Neuronal stem cell (in vitro differentiated cells): ENCODE data around the gene NXN.

Experiments
- DNase-seq: peaks from one replicate; pipeline ENCODE4 v3.0.0-alpha.2; 2013; ENCODE audit warnings: low spot score
- H2AFZ ChIP-seq: one replicate; pipeline ENCODE4 v1.6.1; 2013; ENCODE audit warnings: mild to moderate bottlenecking, low read length, inconsistent platforms
- H2AK5ac ChIP-seq: 2 replicates; pipeline ENCODE4 v1.6.1; 2013; ENCODE audit warnings: low read depth, mild to moderate bottlenecking, inconsistent platforms, low read length, moderate library complexity, mixed read lengths
- H2BK120ac ChIP-seq: 2 replicates; pipeline ENCODE4 v1.6.1; 2013; ENCODE audit warnings: low read depth, mild to moderate bottlenecking, inconsistent platforms, low read length, moderate library complexity, mixed read lengths
- H2BK12ac ChIP-seq: one replicate; pipeline ENCODE4 v1.6.1; 2013; ENCODE audit warnings: low read length, inconsistent platforms
- H2BK15ac ChIP-seq: 2 replicates; pipeline ENCODE4 v1.6.1; 2013; ENCODE audit warnings: mild to moderate bottlenecking, low read length, inconsistent platforms, mixed read lengths
- H2BK5ac ChIP-seq: one replicate; pipeline ENCODE4 v1.6.1; 2013; ENCODE audit warnings: inconsistent platforms, mild to moderate bottlenecking, low read length, moderate library complexity
- H3K14ac ChIP-seq: one replicate; pipeline ENCODE4 v1.6.1; 2013; ENCODE audit warnings: low read length, inconsistent platforms
- H3K18ac ChIP-seq: 2 replicates; pipeline ENCODE4 v1.6.1; 2013; ENCODE audit warnings: low read length, inconsistent platforms
- H3K23ac ChIP-seq: 2 replicates; pipeline ENCODE4 v1.6.1; 2013; ENCODE audit warnings: low read depth, mild to moderate bottlenecking, mixed read lengths, low read length, inconsistent platforms; ENCODE audit not compliant: poor library complexity
- H3K27ac ChIP-seq: replicated peaks from 3 replicates; pipeline ENCODE4 v1.5.1; 2013; ENCODE audit warnings: low read length, inconsistent platforms
- H3K27me3 ChIP-seq, 3 experiments: 2 replicates each; pipeline ENCODE4 v1.6.1; 2013; ENCODE audit warnings: low read length in 3 of 3, mild to moderate bottlenecking in 2 of 3, inconsistent platforms in 1 of 3, low read depth in 1 of 3, mixed read lengths in 1 of 3, moderate library complexity in 1 of 3; ENCODE audit not compliant: control insufficient read depth in 3 of 3, insufficient read depth in 3 of 3
- H3K36me3 ChIP-seq, 2 donors: replicated peaks in 1 of 2; 2 replicates each; pipeline ENCODE4 v1.6.1; 2013; ENCODE audit warnings: low read length in 2 of 2; ENCODE audit not compliant: control insufficient read depth in 2 of 2, insufficient read depth in 2 of 2
- H3K4ac ChIP-seq: 2 replicates; pipeline ENCODE4 v1.6.1; 2013; ENCODE audit warnings: inconsistent platforms, mild to moderate bottlenecking, low read length, moderate library complexity
- H3K4me1 ChIP-seq, 2 donors: 1 replicate in 1 of 2; 2 replicates in 1 of 2; pipeline ENCODE4 v1.6.1; 2013; ENCODE audit warnings: low read length in 2 of 2, low read depth in 1 of 2; ENCODE audit not compliant: control insufficient read depth in 2 of 2, insufficient read depth in 1 of 2
- H3K4me2 ChIP-seq: one replicate; pipeline ENCODE4 v1.6.1; 2013; ENCODE audit warnings: mild to moderate bottlenecking, low read length, inconsistent platforms; ENCODE audit not compliant: insufficient read depth, poor library complexity, severe bottlenecking
- H3K4me3 ChIP-seq, 2 donors: 2 replicates each; pipeline ENCODE4 v1.5.1; 2013; ENCODE audit warnings: low read length in 2 of 2, mild to moderate bottlenecking in 2 of 2, inconsistent platforms in 1 of 2, moderate library complexity in 1 of 2
- H3K79me1 ChIP-seq: one replicate; pipeline ENCODE4 v1.6.1; 2013; ENCODE audit warnings: low read depth, mild to moderate bottlenecking, inconsistent platforms, low read length, moderate library complexity
- H3K9ac ChIP-seq: one replicate; pipeline ENCODE4 v1.6.1; 2013; ENCODE audit warnings: mild to moderate bottlenecking, low read depth, low read length, inconsistent platforms; ENCODE audit not compliant: poor library complexity
- H3K9me3 ChIP-seq, 2 donors: replicated peaks in 1 of 2; 2 replicates each; pipeline versions ENCODE3 to v1.6.1; 2013; ENCODE audit warnings: low read length in 2 of 2, mild to moderate bottlenecking in 2 of 2, inconsistent platforms in 1 of 2, low read depth in 1 of 2, mixed read lengths in 1 of 2, moderate library complexity in 1 of 2; ENCODE audit not compliant: control insufficient read depth in 2 of 2, insufficient read depth in 1 of 2
- H4K8ac ChIP-seq: one replicate; pipeline ENCODE4 v1.6.1; 2013; ENCODE audit warnings: low read depth, mild to moderate bottlenecking, inconsistent platforms, low read length, moderate library complexity
- H4K91ac ChIP-seq: one replicate; pipeline ENCODE4 v1.6.1; 2013; ENCODE audit warnings: low read length, low read depth, mild to moderate bottlenecking, inconsistent platforms; ENCODE audit not compliant: poor library complexity
- WGBS, 2 donors: extraction: QIAGEN DNeasy Blood & Tissue Kit; methylation state at CpG; one replicate each; pipeline ENCODE4 v1.1.7; 2013; ENCODE audit warnings: missing lambda C conversion rate in 2 of 2, mixed read lengths in 1 of 2; ENCODE audit not compliant: insufficient read length in 2 of 2, insufficient replicate concordance in 1 of 2; ENCODE audit errors: extremely low coverage in 2 of 2; 5-methylcytosine and 5-hydroxymethylcytosine counted together

NXN gene

GRCh38 chr17:921161-921560, 58.4 kb downstream of the NXN start:
- Histone ChIP-seq H2BK120ac (no peak overlapping the region), H3K14ac (no peak overlapping the region), H3K9ac (no peak overlapping the region), H3K36me3 (peaks cover 8 to 50% of the 10 kb centered on the region in 2 donors), H2BK12ac (no peak overlapping the region), H2AK5ac (no peak overlapping the region), H3K9me3 (peaks cover 11 to 50% of the 10 kb centered on the region in 2 donors), H3K4me3 (no peak overlapping the region), H4K8ac (peak overlapping the region; percentile 17), H3K18ac (peak overlapping the region; percentile 38), H2BK15ac (no peak overlapping the region), H3K4me1 (peaks cover 3% of the 10 kb centered on the region in 2 donors), H3K27me3 (no peaks in the 10 kb centered on the region), H3K23ac (no peak overlapping the region), H3K27ac (no peak overlapping the region), H4K91ac (no peak overlapping the region), H2BK5ac (no peak overlapping the region), H3K79me1 (peaks cover 11% of the 10 kb centered on the region), H3K4me2 (no peak overlapping the region), H3K4ac (no peak overlapping the region), H2AFZ (no peak overlapping the region)
- DNase-seq = no peak
- WGBS, 2 donors = no CpG with 5 or more reads among the region's 13 CpGs

- no peak for DNase-seq
- Histone ChIP-seq H2BK5ac (no peak overlapping the region), H3K27me3 (no peaks in the 10 kb centered on the region), H3K4me2 (no peak overlapping the region), H2AK5ac (no peak overlapping the region), H3K4me3 (no peak overlapping the region), H4K8ac (no peak overlapping the region), H3K4ac (no peak overlapping the region), H2BK15ac (no peak overlapping the region), H2AFZ (no peak overlapping the region), H3K14ac (no peak overlapping the region), H2BK120ac (no peak overlapping the region), H3K9me3 (peaks cover 11 to 50% of the 10 kb centered on the region in 2 donors), H3K23ac (no peak overlapping the region), H3K18ac (peak overlapping the region; percentile 28), H2BK12ac (no peak overlapping the region), H3K4me1 (peaks cover 11 to 12% of the 10 kb centered on the region in 2 donors), H3K9ac (no peak overlapping the region), H4K91ac (no peak overlapping the region), H3K36me3 (peaks cover 8 to 52% of the 10 kb centered on the region in 2 donors), H3K79me1 (peaks cover 11% of the 10 kb centered on the region), H3K27ac (no peak overlapping the region)
- no CpG with 5 or more reads among the region's 16 CpGs for WGBS, 2 donors
Observed at GRCh38 chr17:920190-920589, 59.4 kb downstream of the NXN start.

GRCh38 chr17:917941-918740, 61.4 kb downstream of the NXN start:
- Histone ChIP-seq H3K14ac (no peak overlapping the region), H2BK15ac (no peak overlapping the region), H3K27ac (no peak overlapping the region), H2BK12ac (no peak overlapping the region), H2AK5ac (no peak overlapping the region), H3K23ac (no peak overlapping the region), H2BK120ac (no peak overlapping the region), H3K4ac (no peak overlapping the region), H4K8ac (no peak overlapping the region), H2BK5ac (no peak overlapping the region), H3K9ac (no peak overlapping the region), H4K91ac (no peak overlapping the region), H2AFZ (no peak overlapping the region), H3K4me1 (peaks cover 13 to 14% of the 10 kb centered on the region in 2 donors), H3K9me3 (peaks cover 11 to 39% of the 10 kb centered on the region in 2 donors), H3K36me3 (peaks cover 9 to 53% of the 10 kb centered on the region in 2 donors), H3K4me2 (no peak overlapping the region), H3K4me3 (no peak overlapping the region), H3K27me3 (no peaks in the 10 kb centered on the region), H3K18ac (no peak overlapping the region), H3K79me1 (peaks cover 15% of the 10 kb centered on the region)
- DNase-seq = no peak
- no CpG with 5 or more reads among the region's 30 CpGs for WGBS, 2 donors

- peaks cover 13 to 14% of the 10 kb centered on the region in 2 donors for H3K4me1 ChIP-seq
- no peak overlapping the region for H4K91ac ChIP-seq
- no peak overlapping the region for H3K4me3 ChIP-seq
- peak overlapping the region; percentile 82 for H2BK12ac ChIP-seq
- H4K8ac ChIP-seq = no peak overlapping the region
- H3K18ac ChIP-seq = peak overlapping the region; percentile 78
- no peak overlapping the region for H3K4ac ChIP-seq
- H2BK5ac ChIP-seq = no peak overlapping the region
- H3K36me3 ChIP-seq = peaks cover 5 to 54% of the 10 kb centered on the region in 2 donors
- H3K4me2 ChIP-seq = no peak overlapping the region
- H3K27me3 ChIP-seq = no peaks in the 10 kb centered on the region
- H3K79me1 ChIP-seq = peaks cover 15% of the 10 kb centered on the region
- no peak overlapping the region for H3K27ac ChIP-seq
- no peak overlapping the region for H2AFZ ChIP-seq
- peaks cover 11 to 35% of the 10 kb centered on the region in 2 donors for H3K9me3 ChIP-seq
- no peak for DNase-seq
- no CpG with 5 or more reads among the region's 19 CpGs for WGBS, 2 donors
- H3K23ac ChIP-seq = peak overlapping the region; percentile 43
- no peak overlapping the region for H3K14ac ChIP-seq
- H3K9ac ChIP-seq = peak overlapping the region; percentile 30
- peak overlapping the region; percentile 95 for H2BK15ac ChIP-seq
- H2AK5ac ChIP-seq = peak overlapping the region; percentile 83
- no peak overlapping the region for H2BK120ac ChIP-seq
Observed at GRCh38 chr17:917391-917811, 62.2 kb downstream of the NXN start.
